ENCODE measurements around the gene FAM174C. TPM values are rescaled to one million over a fixed set of nuclear protein-coding genes. Genes with fewer than 3 reads are reported as not detected.

FAM174C gene
- total and polyA plus RNA-seq, 2 of the 8 experiments (the other 6 are each of a cell fraction or from before 2014, with no cell fraction given): 44.5 to 125 TPM

GRCh38 chr19:1325568-1326294, 50.4 kb downstream of the FAM174C start:
- H2AFZ ChIP-seq (ENCODE audit: low read length): no peak overlapping the region
- TF ChIP-seq CEBPB (IDR thresholded peaks at IDR 0.05; ENCODE audit: low read depth, low read length): no peak
- TF ChIP-seq JUND (IDR thresholded peaks at IDR 0.05; ENCODE audit: low read length): no peak
- TF ChIP-seq CREB1 (IDR thresholded peaks at IDR 0.05): no peak
- no peak for TF ChIP-seq KDM5A (IDR thresholded peaks at IDR 0.05; ENCODE audit: low read length)
- no peak for TF ChIP-seq TCF12 (IDR thresholded peaks at IDR 0.05; ENCODE audit: low read depth, low read length)
- no peak for TF ChIP-seq JUN (IDR thresholded peaks at IDR 0.05; ENCODE audit: low read depth, low read length)
- TF ChIP-seq ATF3 (IDR thresholded peaks at IDR 0.05; ENCODE audit: insufficient read depth, low read depth, low read length): no peak
- TF ChIP-seq EGR1 (IDR thresholded peaks at IDR 0.05; ENCODE audit: borderline replicate concordance, low read depth, low read length): no peak
- TF ChIP-seq SP1 (IDR thresholded peaks at IDR 0.05; ENCODE audit: low read depth, low read length): no peak
- TF ChIP-seq POLR2A (IDR thresholded peaks at IDR 0.05; ENCODE audit: control extremely low read depth in 1 of 2, low read depth in 2 of 2, low read length in 2 of 2): no peak
- TF ChIP-seq SUZ12 (IDR thresholded peaks at IDR 0.05; ENCODE audit: low read length): no peak
- no peak for TF ChIP-seq EP300 (IDR thresholded peaks at IDR 0.05; ENCODE audit: borderline replicate concordance in 1 of 2, low read depth in 2 of 2, low read length in 2 of 2)
- no peak for TF ChIP-seq SIN3A (conservative IDR thresholded peaks at IDR 0.05 in 1 of 2, IDR thresholded peaks at IDR 0.05 in 1 of 2; ENCODE audit: low read depth in 1 of 2, low read length in 2 of 2)

More at GRCh38 chr19:1325568-1326294, 50.4 kb downstream of the FAM174C start:
- H3K4me1 ChIP-seq (replicated peaks in 1 of 4; ENCODE audit: control insufficient read depth in 3 of 4, insufficient read depth in 4 of 4, low read length in 3 of 4): no peaks in the 10 kb centered on the region
- POLR2A ChIA-PET (ENCODE audit: partially characterized antibody): no interaction called here
- H3K4me2 ChIP-seq (ENCODE audit: insufficient read depth in 1 of 2, low read depth in 2 of 2, low read length in 2 of 2): peak overlapping the region in 1 of 2 experiments; percentile 7; a peak in 1 of 4 replicates
- no peak overlapping the region for H3K18ac ChIP-seq (ENCODE audit: extremely low read depth, low read length)
- no peak overlapping the region for H4K5ac ChIP-seq (ENCODE audit: insufficient read length, low read depth, low read length)
- H3K4me3 ChIP-seq (ENCODE audit: extremely low read depth in 1 of 4, insufficient read depth in 2 of 4, low read depth in 3 of 4, low read length in 4 of 4): peak overlapping the region in 1 of 4 experiments; percentile 36; a peak in 2 of 8 replicates
- H4K20me1 ChIP-seq (replicated peaks in 1 of 2; ENCODE audit: control insufficient read depth in 1 of 2, insufficient read depth in 2 of 2, low read length in 2 of 2): no peaks in the 10 kb centered on the region
- H3K56ac ChIP-seq (replicated peaks; ENCODE audit: insufficient read length, low read depth, low read length): no peak overlapping the region
- no peak overlapping the region for H4K91ac ChIP-seq (replicated peaks; ENCODE audit: insufficient read length, low read length)
- no peak overlapping the region for H3K14ac ChIP-seq (ENCODE audit: insufficient read length)
- no peak overlapping the region for H2BK20ac ChIP-seq (ENCODE audit: low read length)
- no peak overlapping the region for H3K23ac ChIP-seq (ENCODE audit: insufficient read length)
- FAIRE-seq: no peak
- 0 out of 2 replicates have a peak overlapping the region, but pooled peaks have one; percentile 24 for H2AK5ac ChIP-seq (ENCODE audit: low read depth, low read length)
- no peaks in the 10 kb centered on the region for H3K79me1 ChIP-seq (ENCODE audit: low read depth, low read length)
- no peaks in the 10 kb centered on the region for H3K9me3 ChIP-seq (ENCODE audit: insufficient read depth in 2 of 2, low read depth in 1 of 2, low read length in 1 of 2)
- no peak overlapping the region for H3K4ac ChIP-seq (replicated peaks; ENCODE audit: insufficient read length, low read depth, low read length)
- no peak for DNase-seq (ENCODE audit: low read depth in 1 of 2, low spot score in 2 of 2)
- no peak overlapping the region for H2BK12ac ChIP-seq (ENCODE audit: low read depth, low read length)
- no peak overlapping the region for H3K27ac ChIP-seq (ENCODE audit: low read depth, low read length)
- no peak overlapping the region for H2BK5ac ChIP-seq (ENCODE audit: low read depth, low read length)
- no peak overlapping the region for H2BK120ac ChIP-seq (replicated peaks; ENCODE audit: low read depth, low read length)
- H2BK15ac ChIP-seq (ENCODE audit: low read length): no peak overlapping the region
- WGBS, 2 experiments (ENCODE audit: extremely low coverage in 1 of 2, insufficient coverage in 1 of 2, insufficient read length in 1 of 2, insufficient replicate concordance in 2 of 2, low coverage in 1 of 2, low lambda C conversion rate in 2 of 2, missing lambda C conversion rate in 1 of 2): 97% methylated on average over 36 of the region's 38 CpGs; no CpG with 5 or more reads in 1 of the 2 experiments
- no peak overlapping the region for H3K9ac ChIP-seq (replicated peaks in 1 of 4; ENCODE audit: extremely low read depth in 1 of 4, low read depth in 3 of 4, low read length in 3 of 4)
- no peaks in the 10 kb centered on the region for H3K36me3 ChIP-seq (ENCODE audit: control insufficient read depth in 2 of 4, insufficient read depth in 4 of 4, low read length in 3 of 4)
- no peak overlapping the region; the same call in 1 of the 2 replicates for H4K8ac ChIP-seq (ENCODE audit: extremely low read depth, insufficient read depth, low read length)
- H3K23me2 ChIP-seq (ENCODE audit: low read depth, low read length): no peaks in the 10 kb centered on the region
- no peaks in the 10 kb centered on the region for H3K79me2 ChIP-seq (ENCODE audit: control insufficient read depth in 1 of 2, insufficient read depth in 2 of 2, low read length in 2 of 2)
- no peaks in the 10 kb centered on the region; a peak in 1 of 7 replicates for H3K27me3 ChIP-seq (replicated peaks in 1 of 4; ENCODE audit: control insufficient read depth in 3 of 4, extremely low read depth in 1 of 4, insufficient read depth in 3 of 4, low read length in 3 of 4)
- CTCF ChIA-PET (ENCODE audit: partially characterized antibody): interaction anchor here (0.7 to 3.5 kb wide), 2 partner anchors 9 to 18 kb away, joined by 3 to 24 read pairs; no protein-coding TSS in a partner anchor

Data from H1 (cell line).